ENCODE data around the gene NPIPB9.
A peak's percentile ranks its signal among the peaks of the same experiment; 100 is the strongest.
"Not testable (repeated sequence)": the region's sequence is repeated elsewhere in the genome, so short reads cannot be mapped to it uniquely, and the experiment has no call there.

The NPIPB9 gene

DNA sequence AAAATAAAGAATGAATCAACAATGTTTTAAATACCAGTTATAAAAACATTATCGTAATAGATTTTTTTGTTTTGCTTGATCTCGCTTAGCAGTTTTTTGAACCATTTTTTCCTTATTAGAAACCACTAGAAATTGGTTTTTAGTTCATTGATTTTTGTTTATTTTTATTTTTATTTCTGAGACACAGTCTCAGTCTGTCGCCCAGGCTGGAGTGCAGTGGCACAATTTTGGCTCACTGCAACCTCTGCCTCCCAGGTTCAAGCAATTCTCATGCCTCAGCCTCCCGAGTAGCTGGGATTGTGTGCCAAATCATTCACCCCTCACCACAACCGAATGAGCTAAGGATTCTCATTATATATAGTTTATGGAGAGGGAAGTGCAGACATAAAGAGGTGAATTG is at the start of gene NPIPB9:
Gene NPIPB9 (plus strand): TSS at position 301 of the 400 bp plus-strand sequence.
- intact Hi-C loops (cut with DNase I; ENCODE audit: low total_unique reads); DNase-seq; H3K27me3 ChIP-seq; H3K4me1 ChIP-seq; H3K4me3 ChIP-seq; H3K27ac ChIP-seq; H3K9me3 ChIP-seq; H3K36me3 ChIP-seq: not testable (repeated sequence)

DNA sequence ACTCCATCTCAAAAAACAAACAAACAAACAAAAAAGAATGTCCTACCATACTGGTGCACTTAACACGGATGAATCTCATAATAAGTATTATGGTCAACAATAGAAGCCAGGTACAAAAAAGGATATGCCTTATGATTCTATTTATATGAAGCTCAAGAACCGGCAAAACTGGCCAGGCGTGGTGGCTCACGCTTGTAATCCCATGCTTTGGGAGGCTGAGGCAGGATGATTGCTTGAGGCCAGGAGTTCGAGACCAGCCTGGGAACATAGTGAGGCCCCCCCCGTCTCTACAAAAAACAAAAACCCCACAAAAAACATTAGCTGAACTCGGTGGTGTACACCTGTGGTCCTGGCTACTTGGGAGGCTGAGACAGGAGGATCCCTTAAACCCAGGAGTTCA is 47.3 kb upstream of the NPIPB9 start:
- H3K9me3 ChIP-seq; H3K27ac ChIP-seq; intact Hi-C loops (cut with DNase I; ENCODE audit: low total_unique reads); H3K4me3 ChIP-seq; H3K4me1 ChIP-seq; H3K36me3 ChIP-seq; H3K27me3 ChIP-seq; DNase-seq: not testable (repeated sequence)

DNA sequence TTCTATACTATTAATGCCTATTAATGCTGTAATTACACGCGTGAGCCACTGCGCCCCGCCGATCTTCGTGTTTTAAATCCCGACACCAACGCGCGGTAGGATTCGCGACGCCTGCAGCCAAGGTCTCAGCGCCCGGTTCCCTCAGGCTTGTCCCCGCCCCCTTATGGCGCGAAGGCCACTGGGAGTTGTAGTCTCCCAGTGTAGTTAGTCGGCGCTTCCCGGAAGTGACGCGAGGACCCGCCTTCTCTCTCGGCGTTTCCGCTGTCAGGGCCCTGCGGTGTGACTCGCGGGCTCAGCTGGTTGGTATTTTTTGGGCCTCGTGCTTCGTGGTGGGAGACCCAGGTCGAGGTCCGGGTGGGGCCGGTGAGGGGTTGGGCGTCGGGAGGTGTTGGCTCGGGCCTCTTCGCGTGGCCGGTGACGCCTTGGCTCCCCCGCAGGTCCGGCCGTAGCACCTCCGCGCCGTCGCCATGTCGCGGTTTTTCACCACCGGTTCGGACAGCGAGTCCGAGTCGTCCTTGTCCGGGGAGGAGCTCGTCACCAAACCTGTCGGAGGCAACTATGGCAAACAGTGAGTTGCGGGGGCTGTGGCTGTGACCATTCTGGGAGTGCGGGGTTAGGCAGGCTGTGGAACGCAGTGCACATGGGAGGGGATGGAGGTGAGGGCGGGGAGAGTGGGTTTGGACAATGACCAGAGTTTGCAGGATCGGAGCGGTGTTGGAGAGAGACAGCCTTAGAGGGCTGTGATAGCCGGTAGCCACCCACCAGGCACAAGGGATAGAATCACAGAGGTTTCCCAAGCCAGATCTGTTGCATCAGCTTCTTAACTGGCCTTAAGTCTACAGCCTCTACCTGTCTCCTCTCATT is 40.1 kb upstream of the NPIPB9 start, which contains the start of gene EIF3C:
Gene EIF3C (plus strand): TSS at position 245 of the 864 bp plus-strand sequence. CDS start 223 bp downstream, at position 468.
- H3K36me3 ChIP-seq; intact Hi-C loops (cut with DNase I; ENCODE audit: low total_unique reads); H3K27me3 ChIP-seq; DNase-seq; H3K4me1 ChIP-seq; H3K27ac ChIP-seq; H3K9me3 ChIP-seq: not testable (repeated sequence)
- H3K4me3 ChIP-seq, result peak within 1 kb of the TSS in 1 of 2 donors; percentile 40

DNA sequence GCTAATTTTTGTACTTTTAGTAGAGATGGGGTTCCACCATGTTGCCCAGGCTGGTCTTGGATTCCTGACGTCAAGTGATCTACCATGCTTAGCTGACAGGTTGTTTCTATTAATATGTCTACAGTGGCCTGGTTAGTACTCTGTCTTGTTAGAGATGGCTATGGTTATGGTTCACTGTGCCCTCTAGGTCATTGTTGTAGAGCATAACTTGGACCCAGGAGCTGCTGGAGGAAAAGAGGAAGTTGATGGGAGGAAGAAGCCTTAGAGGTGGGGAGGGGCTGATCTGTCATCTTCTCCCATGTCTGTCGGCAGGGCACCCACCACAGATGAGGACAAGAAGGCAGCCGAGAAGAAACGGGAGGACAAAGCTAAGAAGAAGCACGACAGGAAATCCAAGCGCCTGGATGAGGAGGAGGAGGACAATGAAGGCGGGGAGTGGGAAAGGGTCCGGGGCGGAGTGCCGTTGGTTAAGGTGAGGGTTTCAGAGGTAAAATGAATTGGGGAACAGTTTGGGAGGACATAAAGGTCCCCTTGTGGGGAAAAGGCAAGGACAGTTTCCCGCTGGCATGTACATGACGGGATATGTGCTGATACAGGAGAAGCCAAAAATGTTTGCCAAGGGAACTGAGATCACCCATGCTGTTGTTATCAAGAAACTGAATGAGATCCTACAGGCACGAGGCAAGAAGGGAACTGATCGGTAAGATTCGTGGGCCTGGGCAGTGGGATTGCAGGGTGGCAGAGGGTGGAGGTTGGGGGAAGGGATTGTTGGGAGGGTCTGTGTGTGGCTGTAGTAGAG is 28.5 kb upstream of the NPIPB9 start:
- peaks cover 0 to 13% (median 0%) of the 10 kb centered on the region in 3 donors for H3K36me3 ChIP-seq
- intact Hi-C loops (cut with DNase I; ENCODE audit: low total_unique reads); H3K4me1 ChIP-seq; H3K4me3 ChIP-seq; H3K27ac ChIP-seq; H3K27me3 ChIP-seq; H3K9me3 ChIP-seq: not testable (repeated sequence)
- DNase-seq, result peak in 1 of 2 donors; percentile 3

DNA sequence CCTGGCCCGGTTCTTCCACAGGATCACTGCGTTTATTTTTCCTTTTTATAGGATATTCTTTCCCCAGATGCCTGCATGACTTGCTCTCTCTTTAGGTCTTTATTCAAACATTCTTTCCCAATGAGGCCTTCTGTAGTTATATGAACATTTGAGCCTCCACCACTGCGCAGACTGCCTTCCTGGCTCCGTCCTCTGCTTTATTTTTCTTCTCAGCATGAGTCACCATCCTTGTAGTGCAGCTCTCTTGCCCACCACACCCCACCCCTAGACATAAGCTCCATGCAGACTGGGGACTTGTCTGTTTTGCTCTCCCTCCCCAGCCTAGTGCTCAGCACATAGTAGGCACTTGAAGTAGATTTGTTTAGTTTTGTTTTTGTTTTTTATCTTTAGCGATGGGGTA is 20.3 kb upstream of the NPIPB9 start:
- H3K4me1 ChIP-seq; H3K9me3 ChIP-seq; H3K27ac ChIP-seq; DNase-seq; H3K4me3 ChIP-seq; H3K36me3 ChIP-seq; H3K27me3 ChIP-seq; intact Hi-C loops (cut with DNase I; ENCODE audit: low total_unique reads): not testable (repeated sequence)

DNA sequence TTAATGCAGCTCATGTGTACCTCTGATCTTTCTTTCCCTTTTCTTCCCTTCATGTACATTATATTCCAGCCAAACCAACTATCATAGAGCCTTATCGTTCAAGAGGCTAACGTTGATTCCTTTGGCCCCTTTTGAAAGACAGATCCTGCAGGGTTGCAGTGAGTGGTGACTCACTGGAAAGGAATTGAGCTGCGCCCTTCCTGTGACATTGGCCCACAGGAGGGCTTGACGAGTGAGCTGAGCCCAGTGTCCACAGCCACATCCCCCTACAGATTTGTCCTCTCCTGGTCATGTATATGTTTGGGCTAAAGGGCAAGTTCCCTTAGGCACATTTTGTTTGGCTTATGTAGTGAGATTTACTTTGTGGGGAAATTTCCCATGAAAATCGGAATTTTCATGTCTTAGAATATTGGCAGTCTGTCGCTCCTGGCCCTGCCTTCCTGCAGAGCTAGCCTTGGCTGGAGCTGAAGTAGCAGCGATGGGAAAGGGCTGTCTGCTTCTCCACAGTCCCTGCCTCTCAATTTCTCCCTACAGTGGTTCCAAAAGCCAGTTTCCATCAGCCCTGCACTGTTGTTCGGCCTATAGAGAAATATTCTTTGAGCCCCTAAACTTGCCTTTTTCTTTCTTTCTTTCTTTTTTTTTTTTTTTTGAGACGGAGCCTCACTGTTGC is 19.0 kb upstream of the NPIPB9 start:
- H3K27me3 ChIP-seq; H3K27ac ChIP-seq; H3K4me3 ChIP-seq; H3K9me3 ChIP-seq; H3K36me3 ChIP-seq; intact Hi-C loops (cut with DNase I; ENCODE audit: low total_unique reads); H3K4me1 ChIP-seq; DNase-seq: not testable (repeated sequence)

DNA sequence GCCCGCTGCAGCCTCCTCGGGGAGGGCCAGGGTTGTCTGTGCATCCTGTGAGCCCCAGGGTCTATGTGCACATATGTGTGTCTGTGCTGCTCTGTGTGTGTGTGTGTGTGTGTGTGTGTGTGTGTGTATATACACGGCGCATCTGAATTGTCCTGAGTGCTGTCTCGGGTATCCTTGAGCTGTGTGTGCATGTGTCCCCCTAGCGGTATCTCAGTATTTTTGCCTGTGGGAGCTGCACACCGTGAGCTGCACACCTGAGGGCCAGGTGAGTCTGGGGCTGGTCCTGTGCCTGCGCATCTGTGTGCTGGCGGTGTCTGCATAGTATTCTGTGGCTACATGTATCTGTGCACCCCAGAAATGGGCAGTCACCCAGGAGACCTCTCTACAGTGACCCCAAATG is 11.8 kb upstream of the NPIPB9 start:
- H3K27ac ChIP-seq; H3K4me3 ChIP-seq; H3K4me1 ChIP-seq; DNase-seq; H3K27me3 ChIP-seq; H3K9me3 ChIP-seq; intact Hi-C loops (cut with DNase I; ENCODE audit: low total_unique reads): not testable (repeated sequence)
- H3K36me3 ChIP-seq, result peaks cover 0 to 10% (median 0%) of the 10 kb centered on the region in 3 donors

DNA sequence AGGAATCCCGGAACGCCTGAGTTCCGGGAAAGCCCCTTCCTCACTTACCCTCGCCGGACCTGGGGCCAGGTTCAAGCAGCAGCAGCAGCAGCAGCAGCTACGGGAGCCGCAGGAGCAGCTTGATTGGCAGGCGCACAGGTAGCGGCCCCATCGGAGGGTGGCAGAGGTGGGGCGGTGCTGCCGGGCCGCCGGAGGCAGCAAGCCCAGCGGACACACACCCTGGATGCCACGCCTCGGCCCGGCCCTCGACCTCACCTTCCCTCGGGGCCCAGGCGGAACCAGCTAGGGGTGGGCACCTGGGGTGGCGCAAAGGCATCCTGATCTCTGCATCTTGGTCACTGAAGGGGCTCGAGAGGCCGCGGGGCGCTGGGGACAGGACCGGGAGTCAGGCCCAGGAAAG is 11.0 kb upstream of the NPIPB9 start:
- intact Hi-C loops (cut with DNase I; ENCODE audit: low total_unique reads); H3K4me1 ChIP-seq; H3K9me3 ChIP-seq; H3K27me3 ChIP-seq; H3K4me3 ChIP-seq; H3K27ac ChIP-seq: not testable (repeated sequence)
- H3K36me3 ChIP-seq, result peaks cover 0 to 10% (median 0%) of the 10 kb centered on the region in 3 donors
- DNase-seq, result peak in 1 of 2 donors; percentile 4

DNA sequence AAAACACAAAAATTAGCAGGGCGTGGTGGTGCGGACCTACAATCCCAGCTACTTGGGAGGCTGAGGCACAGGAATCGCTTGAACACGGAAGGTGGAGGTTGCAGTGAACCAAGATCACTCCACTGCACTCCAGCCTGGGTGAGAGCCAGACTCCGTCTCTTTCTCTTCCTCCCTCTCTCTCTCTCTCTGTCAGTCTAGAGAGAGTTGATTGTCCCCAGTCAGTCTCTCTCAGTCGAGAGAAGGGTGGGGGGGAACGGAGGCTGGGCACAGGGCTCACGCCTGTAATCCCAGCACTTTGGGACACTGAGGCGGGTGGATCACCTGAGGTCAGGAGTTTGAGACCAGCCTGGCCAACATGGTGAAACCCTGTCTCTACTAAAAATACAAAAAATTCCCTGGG is 10.3 kb upstream of the NPIPB9 start:
- H3K4me3 ChIP-seq; H3K27me3 ChIP-seq; intact Hi-C loops (cut with DNase I; ENCODE audit: low total_unique reads); H3K9me3 ChIP-seq; H3K36me3 ChIP-seq; H3K4me1 ChIP-seq; H3K27ac ChIP-seq: not testable (repeated sequence)
- peak in 1 of 2 donors; percentile 12 for DNase-seq

DNA sequence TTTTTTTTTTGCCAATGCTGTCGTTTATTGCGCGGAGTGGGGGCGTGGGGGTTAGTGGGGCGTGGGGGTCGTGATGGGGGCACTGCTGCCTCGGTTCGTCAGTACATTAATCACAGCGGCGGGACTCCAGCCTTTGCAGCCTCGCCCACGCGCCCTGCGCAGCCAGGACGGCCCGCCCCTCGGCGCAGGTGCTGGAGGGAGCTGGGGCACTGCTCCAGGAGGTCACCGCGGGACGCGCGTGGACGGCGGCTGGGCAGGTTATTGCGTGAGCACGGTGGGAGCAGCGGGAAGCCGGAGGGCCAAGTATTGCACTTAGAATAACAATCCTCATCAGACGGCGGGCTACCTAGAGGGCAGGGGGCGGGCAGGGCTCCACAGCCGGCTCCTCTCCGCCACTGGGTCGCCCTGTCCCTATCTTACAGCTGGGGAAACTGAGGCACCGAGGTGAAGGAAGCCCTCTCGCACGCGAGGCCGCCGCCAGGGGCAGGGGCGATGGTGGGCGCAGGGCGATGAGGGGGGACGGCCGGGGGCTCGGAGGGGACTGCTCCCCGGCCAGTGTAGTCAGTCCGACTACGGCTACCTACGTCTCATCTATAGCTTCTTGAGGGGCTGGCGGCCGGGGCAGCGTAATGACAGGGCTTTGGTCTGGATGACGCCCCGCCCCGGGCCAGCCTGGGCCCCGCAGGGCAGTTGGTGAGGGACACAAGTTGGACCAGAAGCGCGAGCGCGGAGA is 4.8 kb upstream of the NPIPB9 start:
- DNase-seq; H3K4me1 ChIP-seq; H3K9me3 ChIP-seq; intact Hi-C loops (cut with DNase I; ENCODE audit: low total_unique reads); H3K27ac ChIP-seq; H3K27me3 ChIP-seq; H3K36me3 ChIP-seq; H3K4me3 ChIP-seq: not testable (repeated sequence)

Measured in tibial artery (tissue), 4 donors.